ENCODE results near the gene DMC1. TPM values are rescaled to one million over a fixed set of nuclear protein-coding genes. Genes with fewer than 3 reads are reported as not detected.

DMC1 gene
- total RNA-seq, 1 donor from 2014 or later, result 1.5 TPM

- TF ChIP-seq CTCF (IDR thresholded peaks at IDR 0.05; ENCODE audit: insufficient read depth, low read length, poor library complexity, severe bottlenecking), result no peak
Measured at GRCh38 chr22:38564669-38565068, 5.3 kb downstream of the DMC1 start.

GRCh38 chr22:38554281-38554680, 15.7 kb downstream of the DMC1 start:
- H3K27me3 ChIP-seq (ENCODE audit: control insufficient read depth, insufficient read depth, low read length), result no peaks in the 10 kb centered on the region
- no peaks in the 10 kb centered on the region for H3K36me3 ChIP-seq (ENCODE audit: control insufficient read depth, insufficient read depth, low read length)
- no peak for TF ChIP-seq CTCF (IDR thresholded peaks at IDR 0.05; ENCODE audit: insufficient read depth, low read length, poor library complexity, severe bottlenecking)
- no peak overlapping the region for H3K4me3 ChIP-seq (ENCODE audit: low read depth, low read length)
- no peak for DNase-seq (ENCODE audit: low read depth)

More at GRCh38 chr22:38564669-38565068, 5.3 kb downstream of the DMC1 start:
- Histone ChIP-seq H3K36me3 (ENCODE audit: control insufficient read depth, insufficient read depth, low read length) (no peaks in the 10 kb centered on the region), H3K4me3 (ENCODE audit: low read depth, low read length) (no peak overlapping the region), H3K27me3 (ENCODE audit: control insufficient read depth, insufficient read depth, low read length) (no peaks in the 10 kb centered on the region)
- DNase-seq (ENCODE audit: low read depth), result no peak

GRCh38 chr22:38549101-38549894, 20.7 kb downstream of the DMC1 start:
- H3K27me3 ChIP-seq (ENCODE audit: control insufficient read depth, insufficient read depth, low read length), result no peaks in the 10 kb centered on the region
- H3K36me3 ChIP-seq (ENCODE audit: control insufficient read depth, insufficient read depth, low read length), result no peaks in the 10 kb centered on the region
- no peak for TF ChIP-seq CTCF (IDR thresholded peaks at IDR 0.05; ENCODE audit: insufficient read depth, low read length, poor library complexity, severe bottlenecking)
- no peak overlapping the region for H3K4me3 ChIP-seq (ENCODE audit: low read depth, low read length)
- DNase-seq (ENCODE audit: low read depth), result no peak

- peak; percentile 45 for DNase-seq (ENCODE audit: low read depth)
- H3K27me3 ChIP-seq (ENCODE audit: control insufficient read depth, insufficient read depth, low read length), result no peaks in the 10 kb centered on the region
- H3K36me3 ChIP-seq (ENCODE audit: control insufficient read depth, insufficient read depth, low read length), result no peaks in the 10 kb centered on the region
- no peak overlapping the region for H3K4me3 ChIP-seq (ENCODE audit: low read depth, low read length)
- no peak for TF ChIP-seq CTCF (IDR thresholded peaks at IDR 0.05; ENCODE audit: insufficient read depth, low read length, poor library complexity, severe bottlenecking)
Measured at GRCh38 chr22:38540701-38541100, 29.3 kb downstream of the DMC1 start.

- H3K27me3 ChIP-seq (ENCODE audit: control insufficient read depth, insufficient read depth, low read length), result no peaks in the 10 kb centered on the region
- H3K4me3 ChIP-seq (ENCODE audit: low read depth, low read length), result no peak overlapping the region
- no peaks in the 10 kb centered on the region for H3K36me3 ChIP-seq (ENCODE audit: control insufficient read depth, insufficient read depth, low read length)
- no peak for DNase-seq (ENCODE audit: low read depth)
- no peak for TF ChIP-seq CTCF (IDR thresholded peaks at IDR 0.05; ENCODE audit: insufficient read depth, low read length, poor library complexity, severe bottlenecking)
Measured at GRCh38 chr22:38531251-38531938, 38.6 kb downstream of the DMC1 start.
